Lower leg skin (tissue), 3 donors: Measurements from ENCODE around the gene MYO1H.

ENCODE experiments used
- CTCF ChIP-seq, 3 donors: fragments of 450-650 bp; IDR thresholded peaks; one replicate each; pipeline ENCODE4 v1.5.1; 2016; ENCODE audit warnings: antibody characterized with exemption in 3 of 3, mild to moderate bottlenecking in 3 of 3, moderate library complexity in 2 of 3
- POLR2A ChIP-seq, 2 donors: fragments of 450-650 bp; IDR thresholded peaks; one replicate each; pipeline ENCODE4 v1.6.1; 2016 to 2017; ENCODE audit warnings: antibody characterized with exemption in 2 of 2, mild to moderate bottlenecking in 1 of 2, moderate library complexity in 1 of 2

DNA sequence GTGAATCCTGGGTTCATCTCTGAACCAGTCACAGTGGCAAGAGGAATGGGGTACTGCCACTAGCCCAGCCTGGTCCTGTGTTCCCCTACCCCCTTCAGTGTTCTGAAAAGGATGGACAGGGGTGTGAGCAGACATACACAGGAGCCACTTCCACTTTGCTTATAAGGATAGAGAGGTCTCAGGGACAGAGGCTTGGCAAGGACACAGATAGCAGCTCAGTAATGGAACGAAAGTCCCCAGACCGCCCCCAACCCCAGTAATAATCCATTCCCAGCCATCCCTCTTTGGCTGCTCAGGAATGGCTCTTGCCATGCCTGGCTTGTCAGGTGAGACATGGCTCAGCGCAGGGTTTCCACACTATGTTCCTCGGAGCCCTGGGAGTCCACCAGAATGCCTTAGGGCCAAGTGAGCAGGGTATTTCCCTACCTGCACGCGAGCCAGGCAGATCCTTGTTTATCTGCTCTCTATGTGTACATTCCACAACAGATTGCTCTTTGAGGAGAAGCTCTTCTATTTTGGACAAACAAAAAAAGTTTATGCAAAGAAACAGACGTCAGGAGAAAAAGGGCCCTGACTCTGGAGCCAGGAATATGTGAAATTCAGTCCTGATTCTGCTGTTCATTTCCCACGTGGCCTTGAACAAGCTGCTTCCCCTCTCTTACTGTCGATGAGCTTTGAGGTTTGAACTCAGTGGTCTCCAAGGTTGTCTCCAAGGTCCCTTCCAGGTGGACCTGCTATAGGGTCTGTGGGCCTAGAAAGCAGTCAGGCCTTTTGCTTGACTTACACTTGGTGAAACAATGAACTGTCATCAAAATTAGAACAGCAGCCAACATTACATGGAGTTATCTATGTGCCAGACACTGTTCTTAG lies 139.7 kb downstream of the MYO1H start:
- TF ChIP-seq CTCF (IDR thresholded peaks at IDR 0.05) (no peak), POLR2A (IDR thresholded peaks at IDR 0.05) (no peak)
